ENCODE results near the gene SF3B4. TPM values are rescaled to one million over a fixed set of nuclear protein-coding genes. Genes with fewer than 3 reads are reported as not detected.
A peak's percentile ranks its signal among the peaks of the same experiment; 100 is the strongest.

SF3B4 gene
- total RNA-seq, 1 experiment from 2014 or later = 120 TPM

DNA sequence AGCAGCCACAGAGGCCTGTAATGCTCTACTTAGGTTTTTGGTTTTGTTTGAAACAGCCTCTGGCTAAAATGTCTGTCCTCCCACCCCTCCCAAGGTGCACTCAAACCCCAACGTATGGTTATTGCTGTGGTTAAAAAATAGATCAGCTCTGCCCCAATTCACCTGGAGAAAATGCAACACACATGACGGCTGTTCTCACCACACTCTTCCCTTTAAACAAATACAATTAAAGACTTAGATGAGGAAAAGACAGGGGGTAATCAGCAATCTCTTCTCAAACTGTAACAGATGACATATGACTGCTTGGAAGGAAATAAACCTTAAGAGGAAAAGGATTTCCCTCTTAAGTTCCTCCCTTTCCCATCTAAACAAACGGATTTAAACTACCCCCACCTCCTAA is 15.3 kb upstream of the SF3B4 start:
- DNase-seq (ENCODE audit: low read depth, low spot score) (no peak), ATAC-seq (no peak)
- TF ChIP-seq TCF7L2 (IDR thresholded peaks at IDR 0.05; ENCODE audit: low read depth, low read length) (no peak), REST (IDR thresholded peaks at IDR 0.05; ENCODE audit: insufficient read depth in 1 of 2, low read depth in 2 of 2, low read length in 1 of 2) (no peak), SIN3A (IDR thresholded peaks at IDR 0.05; ENCODE audit: borderline replicate concordance, insufficient read depth, low read depth, low read length) (no peak), POLR2AphosphoS5 (IDR thresholded peaks at IDR 0.05; ENCODE audit: low read depth, low read length) (no peak)
- TF ChIP-seq, protein P1, sequence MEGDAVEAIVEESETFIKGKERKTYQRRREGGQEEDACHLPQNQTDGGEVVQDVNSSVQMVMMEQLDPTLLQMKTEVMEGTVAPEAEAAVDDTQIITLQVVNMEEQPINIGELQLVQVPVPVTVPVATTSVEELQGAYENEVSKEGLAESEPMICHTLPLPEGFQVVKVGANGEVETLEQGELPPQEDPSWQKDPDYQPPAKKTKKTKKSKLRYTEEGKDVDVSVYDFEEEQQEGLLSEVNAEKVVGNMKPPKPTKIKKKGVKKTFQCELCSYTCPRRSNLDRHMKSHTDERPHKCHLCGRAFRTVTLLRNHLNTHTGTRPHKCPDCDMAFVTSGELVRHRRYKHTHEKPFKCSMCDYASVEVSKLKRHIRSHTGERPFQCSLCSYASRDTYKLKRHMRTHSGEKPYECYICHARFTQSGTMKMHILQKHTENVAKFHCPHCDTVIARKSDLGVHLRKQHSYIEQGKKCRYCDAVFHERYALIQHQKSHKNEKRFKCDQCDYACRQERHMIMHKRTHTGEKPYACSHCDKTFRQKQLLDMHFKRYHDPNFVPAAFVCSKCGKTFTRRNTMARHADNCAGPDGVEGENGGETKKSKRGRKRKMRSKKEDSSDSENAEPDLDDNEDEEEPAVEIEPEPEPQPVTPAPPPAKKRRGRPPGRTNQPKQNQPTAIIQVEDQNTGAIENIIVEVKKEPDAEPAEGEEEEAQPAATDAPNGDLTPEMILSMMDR (IDR thresholded peaks at IDR 0.05) = no peak
- no peak overlapping the region for H3K4me3 ChIP-seq (ENCODE audit: low read depth in 2 of 2, low read length in 2 of 2)
- in situ Hi-C loops (cut with HindIII; ENCODE audit: low pct_unique_long_range_greater_than_20kb, low sequenced_read_pairs) (no loop called here), intact Hi-C loops (cut with micrococcal nuclease; ENCODE audit: unreplicated experiment) (loop anchor here (5.0 kb wide), 1 partner anchor 51 kb away; no protein-coding TSS in a partner anchor)
- POLR2A ChIA-PET = no interaction called here
- H3K27me3 ChIP-seq (ENCODE audit: control insufficient read depth, insufficient read depth, low read length) = no peaks in the 10 kb centered on the region
- H3K9me3 ChIP-seq (ENCODE audit: control insufficient read depth, insufficient read depth, low read depth, low read length) = no peaks in the 10 kb centered on the region
- BruUV-seq (replicated peaks) = no TSS peak
- H3K27ac ChIP-seq (ENCODE audit: low read length) = no peak overlapping the region; the same call in 1 of the 2 replicates
- CTCF ChIA-PET = interaction anchor here (0.8 to 1.1 kb wide), 3 partner anchors 15 to 244 kb away, joined by 3 to 5 read pairs (median 3); no protein-coding TSS in a partner anchor
- peaks cover 44% of the 10 kb centered on the region for H3K4me1 ChIP-seq (ENCODE audit: control insufficient read depth, insufficient read depth, low read length)
- H3K36me3 ChIP-seq (ENCODE audit: control insufficient read depth, insufficient read depth, low read length) = no peaks in the 10 kb centered on the region; the same call in 1 of the 2 replicates

GRCh38 chr1:149942207-149942606 is 14.6 kb upstream of the SF3B4 start:
- POLR2A ChIA-PET = no interaction called here

More at GRCh38 chr1:149942207-149942606, 14.6 kb upstream of the SF3B4 start:
- H3K27me3 ChIP-seq (ENCODE audit: control insufficient read depth, insufficient read depth, low read length) = no peaks in the 10 kb centered on the region
- H3K27ac ChIP-seq (ENCODE audit: low read length) = peak overlapping the region; percentile 59; the same call in 1 of the 2 replicates
- H3K9me3 ChIP-seq (ENCODE audit: control insufficient read depth, insufficient read depth, low read depth, low read length) = no peaks in the 10 kb centered on the region
- intact Hi-C loops (cut with micrococcal nuclease; ENCODE audit: unreplicated experiment) = loop anchor here (5.0 kb wide), 1 partner anchor 50 kb away; no protein-coding TSS in a partner anchor
- TF ChIP-seq, protein P1 (IDR thresholded peaks at IDR 0.05) = peak; percentile 74
- no peak for TF ChIP-seq TCF7L2 (IDR thresholded peaks at IDR 0.05; ENCODE audit: low read depth, low read length)
- DNase-seq (ENCODE audit: low read depth, low spot score) (no peak), ATAC-seq (peak; percentile 57; the same call in 1 of the 2 replicates)
- H3K4me1 ChIP-seq (ENCODE audit: control insufficient read depth, insufficient read depth, low read length) = peaks cover 51% of the 10 kb centered on the region
- CTCF ChIA-PET = interaction anchor here (1.1 kb wide), 1 partner anchor 226 kb away, joined by 3 read pairs; no protein-coding TSS in a partner anchor
- H3K4me3 ChIP-seq (ENCODE audit: low read depth in 2 of 2, low read length in 2 of 2) = no peak overlapping the region
- BruUV-seq (replicated peaks) = no TSS peak
- in situ Hi-C loops (cut with HindIII; ENCODE audit: low pct_unique_long_range_greater_than_20kb, low sequenced_read_pairs) = no loop called here
- no peaks in the 10 kb centered on the region; the same call in 1 of the 2 replicates for H3K36me3 ChIP-seq (ENCODE audit: control insufficient read depth, insufficient read depth, low read length)
